NCI-H526 (cell line): ENCODE data around the gene CPT2.

Experiments used
- DNase-seq, 2 experiments: peaks; one replicate each; lab custom pipeline; 2025; lab: John Stamatoyannopoulos, UW

Gene CPT2

DNA sequence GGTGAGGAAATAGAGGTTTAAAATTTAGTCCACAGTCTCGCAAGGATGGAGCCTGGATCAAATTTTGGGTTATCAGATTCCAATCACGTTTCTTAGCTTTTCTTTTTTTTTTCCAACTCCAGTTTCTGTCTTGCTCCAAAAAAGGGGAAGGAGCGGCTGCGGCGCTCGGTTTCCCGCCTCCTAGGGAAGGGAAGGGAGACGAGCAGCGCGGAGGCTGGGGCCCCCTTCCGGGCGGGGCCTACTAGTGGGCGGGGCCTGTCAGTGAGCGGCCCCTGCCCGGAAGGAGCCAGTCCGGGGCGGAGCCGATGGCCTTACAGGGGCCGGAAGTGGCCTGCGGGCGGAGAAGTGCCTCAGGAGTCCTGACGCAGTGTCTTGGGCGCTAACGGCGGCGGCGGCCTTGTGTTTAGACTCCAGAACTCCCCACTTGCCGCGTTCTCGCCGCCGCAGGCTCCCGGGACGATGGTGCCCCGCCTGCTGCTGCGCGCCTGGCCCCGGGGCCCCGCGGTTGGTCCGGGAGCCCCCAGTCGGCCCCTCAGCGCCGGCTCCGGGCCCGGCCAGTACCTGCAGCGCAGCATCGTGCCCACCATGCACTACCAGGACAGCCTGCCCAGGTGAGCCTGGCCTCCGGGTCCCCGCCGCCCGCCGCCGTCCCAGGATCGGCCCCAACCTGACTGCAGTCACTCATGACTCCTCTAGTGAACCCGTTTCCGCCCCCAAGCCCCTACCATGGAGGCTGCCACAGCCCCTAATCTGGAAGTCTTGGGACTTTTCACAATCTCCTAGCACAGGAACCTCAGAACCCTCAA, at the start of gene CPT2:
Gene CPT2, plus strand, starts transcription at position 340 of the 806 bp plus-strand sequence. Its CDS starts 120 bp downstream, at position 460.
- peak; percentile 69 to 96 for DNase-seq

- DNase-seq, result no peak
Observed at GRCh38 chr1:53147174-53147573, 49.5 kb upstream of the CPT2 start.

- no peak for DNase-seq
Observed at GRCh38 chr1:53148123-53148522, 48.5 kb upstream of the CPT2 start.

GRCh38 chr1:53153752-53154151, 42.9 kb upstream of the CPT2 start:
- DNase-seq, result no peak

DNA sequence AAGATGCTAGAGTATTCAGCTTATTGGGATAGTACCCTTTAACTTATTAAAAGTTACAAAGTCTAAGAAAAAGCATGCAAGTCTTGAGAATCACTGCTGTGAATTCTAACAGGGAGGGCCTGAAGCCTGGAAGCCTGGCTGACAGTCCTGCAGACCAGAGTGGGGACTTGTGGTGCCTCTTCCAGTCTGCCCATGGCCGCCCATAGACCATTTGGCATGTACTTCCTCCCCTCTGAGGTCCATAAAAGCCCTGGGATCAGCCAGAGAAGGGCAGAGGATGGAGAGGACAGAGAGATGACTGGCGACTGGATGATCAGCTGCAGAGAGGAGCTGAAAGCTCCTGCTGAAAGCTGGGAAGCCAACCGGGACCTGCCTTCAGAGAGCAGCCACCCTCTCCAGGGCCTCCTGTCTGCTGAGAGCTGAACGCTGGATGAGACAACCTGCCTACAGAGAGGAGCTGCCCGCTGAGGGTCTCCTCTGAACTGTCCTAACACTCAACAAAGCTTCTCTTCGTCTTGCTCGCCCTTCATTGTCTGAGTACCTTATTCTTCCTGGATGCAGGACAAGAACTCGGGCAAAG, 41.7 kb upstream of the CPT2 start:
- DNase-seq, result no peak

DNA sequence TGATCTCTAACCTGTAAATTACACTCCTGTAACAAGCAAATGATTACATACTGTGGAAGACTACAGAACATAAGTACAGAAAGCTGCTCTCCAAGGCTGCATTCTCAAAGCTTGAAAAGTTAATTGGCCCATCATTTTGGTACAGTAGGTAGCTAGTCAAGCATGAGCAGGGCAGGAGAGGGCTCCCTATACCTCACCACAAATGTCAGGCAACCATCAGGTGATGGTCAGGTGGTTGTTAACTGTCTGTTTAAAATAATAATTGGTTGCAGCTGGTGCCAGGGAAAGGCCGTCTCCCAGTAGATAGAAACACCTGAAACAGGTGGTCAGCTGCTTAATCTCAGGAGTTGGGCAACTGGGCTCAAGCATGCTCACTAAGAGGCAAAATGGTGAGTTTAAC, 41.1 kb upstream of the CPT2 start:
- DNase-seq, result no peak

- no peak for DNase-seq
Observed at GRCh38 chr1:53155945-53156344, 40.7 kb upstream of the CPT2 start.

GRCh38 chr1:53156783-53157182, 39.8 kb upstream of the CPT2 start:
- no peak for DNase-seq

GRCh38 chr1:53158900-53159299, 37.7 kb upstream of the CPT2 start:
- DNase-seq, result no peak

DNA sequence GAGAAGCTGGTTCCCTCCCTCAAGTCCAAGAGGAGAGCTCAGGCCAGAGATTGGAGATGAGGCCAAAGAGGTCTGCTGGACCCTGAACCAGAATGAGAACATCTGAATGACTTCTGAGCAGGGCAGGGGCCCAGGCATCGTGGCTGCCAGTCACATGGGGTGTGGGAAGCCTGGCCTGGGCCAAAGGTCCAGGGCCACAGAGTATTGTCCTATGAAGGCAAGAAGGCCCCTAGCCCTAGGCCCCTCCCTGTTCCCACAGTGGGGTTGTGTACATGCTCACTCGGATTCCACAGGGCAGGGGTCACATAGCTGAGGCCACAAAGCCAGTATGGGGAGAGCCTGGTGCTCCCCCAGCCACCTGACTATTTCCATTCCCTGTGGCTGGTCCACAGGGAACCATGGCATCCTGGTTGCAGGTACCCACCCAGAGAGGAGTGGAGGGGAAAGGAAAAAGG, 35.7 kb upstream of the CPT2 start:
- DNase-seq, result no peak

DNA sequence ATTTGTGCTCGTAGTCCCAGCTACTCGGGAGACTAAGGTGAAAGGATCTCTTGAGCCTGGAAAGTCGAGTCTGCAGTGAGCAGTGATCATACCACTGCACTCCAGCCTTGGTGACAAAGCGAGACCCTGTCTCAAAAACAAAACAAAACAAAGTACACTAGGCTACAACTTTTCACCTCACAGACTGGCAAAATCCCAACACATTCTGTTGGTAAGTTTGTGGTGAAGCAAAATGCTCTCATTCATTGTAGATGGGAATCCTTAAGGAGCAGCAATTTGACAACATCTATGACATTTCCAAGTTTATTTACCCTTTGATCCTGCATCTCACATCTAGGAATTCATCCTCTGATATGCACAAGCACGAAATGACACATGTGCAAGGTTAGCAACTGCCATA, 34.0 kb upstream of the CPT2 start:
- no peak for DNase-seq

DNA sequence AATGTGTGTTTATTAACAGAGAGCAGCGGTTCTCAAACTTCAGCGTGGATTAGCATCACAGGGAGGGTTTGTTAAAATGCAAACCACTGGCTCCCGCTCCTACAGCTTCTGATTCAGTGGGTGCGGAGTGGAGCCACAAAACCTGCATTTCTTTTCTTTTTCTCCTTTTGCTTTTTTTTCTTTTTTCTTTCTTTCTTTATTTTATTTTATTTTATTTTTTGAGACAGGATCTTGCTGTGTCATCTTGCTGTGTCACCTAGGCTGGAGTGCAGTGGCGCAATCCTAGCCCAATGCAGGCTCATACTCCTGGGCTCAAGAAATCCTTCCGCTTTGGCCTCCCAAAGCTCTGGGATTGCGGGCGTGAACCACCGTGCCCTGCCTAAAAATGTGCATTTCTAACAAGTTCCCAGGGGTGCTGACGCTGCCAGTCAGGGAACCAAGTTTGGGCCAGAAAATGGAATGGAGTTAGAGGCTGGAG, 33.3 kb upstream of the CPT2 start:
- DNase-seq, result no peak

DNA sequence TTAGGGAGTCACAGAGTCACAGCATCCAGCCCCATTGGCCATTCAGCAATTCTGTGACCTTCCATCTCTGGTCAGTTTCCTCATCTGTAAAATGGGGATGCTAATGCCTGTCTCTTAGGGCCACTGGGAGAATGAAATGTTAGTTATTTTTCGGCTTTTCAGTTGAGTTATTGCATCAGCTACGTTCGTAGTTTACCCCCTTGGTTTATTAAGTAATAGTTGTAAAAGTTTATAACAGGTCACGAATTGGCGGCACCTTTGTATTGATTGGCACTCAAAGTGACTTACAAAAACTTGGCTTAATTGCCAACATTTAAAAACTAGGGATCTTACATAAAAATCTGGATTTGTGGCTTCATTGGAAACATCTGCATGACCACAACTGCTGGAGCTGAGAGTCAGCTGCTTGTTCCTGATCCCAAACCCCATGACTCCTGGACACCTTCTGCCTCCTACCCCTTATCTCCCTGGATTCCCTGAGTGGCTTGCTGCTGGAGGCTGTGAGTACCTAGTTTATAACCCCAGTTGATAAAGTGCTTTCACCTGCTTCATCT, 31.1 kb upstream of the CPT2 start:
- DNase-seq, result no peak

DNA sequence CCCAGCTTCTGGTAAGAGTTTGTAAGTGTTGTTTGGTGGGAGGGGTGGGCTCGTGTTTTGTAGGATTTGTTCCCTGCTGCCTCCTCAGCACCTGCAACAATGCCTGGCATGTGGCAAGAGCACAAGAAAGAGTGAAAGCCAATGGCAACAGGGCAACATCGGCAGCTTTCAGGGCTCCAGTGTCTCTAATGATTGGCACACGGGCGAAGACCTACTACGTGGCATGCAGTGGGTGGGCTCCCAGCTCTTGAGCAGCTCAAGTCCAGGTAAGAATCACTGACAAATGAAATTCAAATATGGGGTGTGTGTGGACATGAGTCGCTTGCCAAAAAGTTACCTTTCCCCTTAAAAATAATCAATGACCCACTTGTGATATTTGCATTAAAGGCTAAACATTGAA, 30.3 kb upstream of the CPT2 start:
- DNase-seq, result no peak

- DNase-seq, result no peak
Observed at GRCh38 chr1:53166912-53167311, 29.7 kb upstream of the CPT2 start.

- DNase-seq, result peak; percentile 29 to 41
Observed at GRCh38 chr1:53172426-53173128, 24.0 kb upstream of the CPT2 start.

DNA sequence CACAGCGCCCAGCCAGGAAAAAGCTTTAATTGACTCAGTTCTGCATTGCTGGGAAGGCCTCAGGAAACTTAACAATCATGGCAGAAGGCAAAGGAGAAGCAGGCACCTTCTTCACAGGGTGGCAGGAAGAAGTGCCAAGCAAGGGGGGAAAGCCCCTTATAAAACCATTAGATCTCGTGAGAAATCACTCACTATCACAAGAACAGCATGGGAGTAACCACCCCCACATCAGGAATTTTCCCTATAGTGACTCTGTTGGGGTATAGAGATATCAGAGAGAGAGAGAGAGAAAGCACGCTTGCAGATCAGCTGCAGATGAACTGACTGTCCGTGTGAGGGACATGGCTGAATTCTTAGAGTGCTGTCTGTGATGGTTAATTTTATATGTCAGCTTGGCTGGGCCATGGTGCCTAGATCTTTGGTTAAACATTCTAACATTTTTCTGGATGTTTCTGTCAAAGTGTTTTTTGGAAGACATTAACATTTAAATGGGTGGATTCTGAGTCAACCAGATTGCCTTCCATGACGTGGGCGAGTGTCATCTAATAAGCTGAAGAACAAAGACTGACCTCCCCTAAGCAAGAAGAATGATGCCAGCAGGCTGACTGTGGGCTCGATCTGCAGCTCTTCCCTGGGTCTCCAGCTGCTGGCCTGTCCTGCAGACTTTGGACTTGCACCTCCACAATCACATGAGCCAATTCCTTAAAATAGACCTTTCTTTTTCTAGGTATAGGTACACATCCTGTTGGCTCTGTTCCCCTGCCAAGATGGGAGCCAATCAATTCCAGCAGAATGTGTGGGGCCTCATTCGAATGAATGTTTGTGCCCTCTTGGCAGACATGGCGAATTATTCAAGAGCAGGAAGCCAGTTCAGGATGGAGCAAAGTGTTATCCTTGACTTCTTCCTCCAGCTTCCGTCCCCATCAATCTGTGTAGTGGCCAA, 21.4 kb upstream of the CPT2 start:
- DNase-seq, result no peak

GRCh38 chr1:53176452-53177208, 20.0 kb upstream of the CPT2 start:
- peak in 1 of 2 experiments; percentile 10 for DNase-seq

DNA sequence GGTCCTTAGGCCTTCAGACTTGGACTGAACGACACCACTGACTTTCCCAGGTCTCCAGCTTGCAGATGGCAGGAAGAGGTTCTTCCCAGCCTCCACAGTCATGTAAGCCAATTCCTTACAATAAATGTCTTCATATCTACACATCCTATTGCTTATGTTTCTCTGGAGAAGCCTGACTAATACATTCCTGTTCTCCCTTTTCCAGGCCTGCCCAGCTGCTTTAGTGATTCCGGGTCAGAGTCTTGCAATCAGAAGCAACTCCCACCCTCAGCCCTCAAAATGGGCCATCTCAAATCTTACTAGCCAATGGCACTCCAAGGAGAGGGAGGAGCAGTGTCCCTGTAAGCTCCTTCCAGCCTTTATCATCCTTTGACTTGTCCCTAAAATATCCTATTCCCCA, 16.4 kb upstream of the CPT2 start:
- DNase-seq, result no peak

DNA sequence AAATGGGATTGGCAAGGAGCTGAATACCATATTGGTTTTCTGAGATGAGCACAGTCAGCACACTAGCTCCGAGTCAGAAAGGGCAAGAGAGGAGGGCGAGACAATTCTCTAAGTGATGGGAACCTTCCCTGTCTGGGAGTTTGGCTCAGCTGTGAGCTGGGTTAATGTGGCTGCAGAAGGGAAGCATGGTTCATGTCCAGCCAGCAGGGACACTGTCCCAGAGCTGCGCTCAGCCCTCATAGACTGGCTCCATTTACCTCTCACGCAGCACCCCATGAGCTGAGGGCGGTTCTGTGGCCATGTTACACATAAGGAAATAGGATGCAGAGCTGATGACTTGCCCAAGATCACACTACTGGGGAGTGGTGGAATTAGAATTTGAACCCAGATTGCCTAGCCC, 15.7 kb upstream of the CPT2 start:
- DNase-seq, result no peak
